Mesendoderm (in vitro differentiated cells): ENCODE results near the gene MTREX.
A peak's percentile ranks its signal among the peaks of the same experiment; 100 is the strongest.
"Not testable (repeated sequence)": the region's sequence is repeated elsewhere in the genome, so short reads cannot be mapped to it uniquely, and the experiment has no call there.

Source experiments
- DNase-seq: peaks from one replicate; pipeline ENCODE4 v3.0.0; 2013
- H2AK5ac ChIP-seq: 2 replicates; pipeline ENCODE4 v1.6.1; 2013; ENCODE audit warnings: low read length, inconsistent platforms
- H2BK120ac ChIP-seq: 2 replicates; pipeline ENCODE4 v1.6.1; 2013; ENCODE audit warnings: low read depth, mild to moderate bottlenecking, low read length, moderate library complexity, mixed read lengths
- H2BK15ac ChIP-seq: replicated peaks from 2 replicates; pipeline ENCODE4 v1.6.1; 2013; ENCODE audit warnings: low read depth, mild to moderate bottlenecking, moderate library complexity
- H2BK5ac ChIP-seq: 2 replicates; pipeline ENCODE4 v1.6.1; 2013; ENCODE audit warnings: low read length, inconsistent platforms
- H3K18ac ChIP-seq: 2 replicates; pipeline ENCODE4 v1.6.1; 2013; ENCODE audit warnings: mild to moderate bottlenecking, low read length, mixed read lengths
- H3K23ac ChIP-seq: one replicate; pipeline ENCODE4 v1.6.1; 2013; ENCODE audit warnings: low read length
- H3K27ac ChIP-seq: 2 replicates; pipeline ENCODE4 v1.5.1; 2013; ENCODE audit warnings: low read depth, mild to moderate bottlenecking, inconsistent platforms, low read length, moderate library complexity
- H3K27me3 ChIP-seq: 2 replicates; pipeline ENCODE4 v1.6.1; 2013; ENCODE audit warnings: low read length, control low read depth, mild to moderate bottlenecking, inconsistent platforms; ENCODE audit not compliant: insufficient read depth, poor library complexity
- H3K36me3 ChIP-seq: 2 replicates; pipeline ENCODE4 v1.6.1; 2013; ENCODE audit warnings: low read length, inconsistent platforms; ENCODE audit not compliant: control insufficient read depth, insufficient read depth
- H3K4ac ChIP-seq: one replicate; pipeline ENCODE4 v1.6.1; 2013; ENCODE audit warnings: low read depth, mild to moderate bottlenecking, low read length, moderate library complexity
- H3K4me1 ChIP-seq: 2 replicates; pipeline ENCODE4 v1.6.1; 2013; ENCODE audit warnings: low read depth, low read length, inconsistent platforms; ENCODE audit not compliant: control insufficient read depth
- H3K4me2 ChIP-seq: 2 replicates; pipeline ENCODE4 v1.6.1; 2013; ENCODE audit warnings: low read length
- H3K4me3 ChIP-seq: 2 replicates; pipeline ENCODE4 v1.5.1; 2013; ENCODE audit warnings: mild to moderate bottlenecking, low read length
- H3K56ac ChIP-seq: one replicate; pipeline ENCODE4 v1.6.1; 2013; ENCODE audit warnings: low read length
- H3K79me1 ChIP-seq: 2 replicates; pipeline ENCODE4 v1.6.1; 2013; ENCODE audit warnings: low read length, inconsistent platforms
- H3K79me2 ChIP-seq: 2 replicates; pipeline ENCODE4 v1.6.1; 2013; ENCODE audit warnings: mild to moderate bottlenecking, low read length; ENCODE audit not compliant: control insufficient read depth, insufficient read depth
- H3K9ac ChIP-seq: 2 replicates; pipeline ENCODE4 v1.6.1; 2013; ENCODE audit warnings: low read length, inconsistent platforms
- H4K5ac ChIP-seq: one replicate; pipeline ENCODE4 v1.6.1; 2013; ENCODE audit warnings: low read length
- H4K8ac ChIP-seq: one replicate; pipeline ENCODE4 v1.6.1; 2013; ENCODE audit warnings: low read depth, mild to moderate bottlenecking, control low read depth, low read length, moderate library complexity
- WGBS: extraction: QIAGEN DNeasy Blood & Tissue Kit; methylation state at CpG from one replicate; pipeline ENCODE4 v1.1.7; 2013; ENCODE audit warnings: low lambda C conversion rate, missing lambda C conversion rate; ENCODE audit not compliant: insufficient coverage; ENCODE audit errors: extremely low coverage; 5-methylcytosine and 5-hydroxymethylcytosine counted together

Gene MTREX

GRCh38 chr5:55316837-55317236, 9.0 kb downstream of the MTREX start:
- DNase-seq: no peak
- Histone ChIP-seq H3K4ac (no peak overlapping the region), H3K56ac (no peak overlapping the region), H2BK120ac (no peak overlapping the region), H3K27me3 (no peaks in the 10 kb centered on the region), H3K9ac (no peak overlapping the region), H2AK5ac (no peak overlapping the region), H3K18ac (no peak overlapping the region), H3K23ac (no peak overlapping the region), H3K79me1 (peaks cover 14% of the 10 kb centered on the region), H3K4me2 (no peak overlapping the region), H3K27ac (no peak overlapping the region), H4K5ac (no peak overlapping the region), H2BK5ac (no peak overlapping the region), H2BK15ac (no peak overlapping the region), H3K36me3 (no peaks in the 10 kb centered on the region), H3K4me1 (peaks cover 6% of the 10 kb centered on the region), H4K8ac (no peak overlapping the region), H3K79me2 (peaks cover 51% of the 10 kb centered on the region), H3K4me3 (no peak overlapping the region)

DNA sequence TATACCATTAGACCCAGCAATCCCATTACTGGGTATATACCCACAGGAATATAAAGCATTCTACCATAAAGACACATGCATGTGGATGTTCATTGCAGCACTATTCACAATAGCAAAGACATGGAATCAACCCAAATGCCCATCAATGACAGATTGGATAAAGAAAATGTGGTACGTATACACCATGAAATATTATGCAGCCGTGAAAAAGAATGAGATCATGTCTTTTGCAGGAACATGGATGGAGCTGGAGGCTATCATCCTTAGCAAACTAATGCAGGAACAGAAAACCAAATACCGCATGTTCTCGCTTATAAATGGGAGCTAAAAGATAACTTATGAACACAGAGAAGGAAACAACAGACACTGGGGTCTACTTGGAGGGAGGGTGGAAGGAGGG, 10.4 kb downstream of the MTREX start:
- not testable (repeated sequence) for H3K27me3 ChIP-seq, H3K4me3 ChIP-seq, H3K36me3 ChIP-seq, H3K9ac ChIP-seq, H2BK15ac ChIP-seq, H2BK120ac ChIP-seq, H3K4ac ChIP-seq, H4K8ac ChIP-seq, H3K4me2 ChIP-seq, H4K5ac ChIP-seq, H2AK5ac ChIP-seq, H2BK5ac ChIP-seq, H3K23ac ChIP-seq, H3K56ac ChIP-seq, H3K27ac ChIP-seq, DNase-seq, H3K18ac ChIP-seq, H3K4me1 ChIP-seq
- WGBS: no CpG with 5 or more reads among the region's 4 CpGs
- Histone ChIP-seq H3K79me2 (peaks cover 39% of the 10 kb centered on the region), H3K79me1 (peaks cover 14% of the 10 kb centered on the region)

- H3K4me1 ChIP-seq: peaks cover 2% of the 10 kb centered on the region
- no peak overlapping the region for H3K9ac ChIP-seq
- DNase-seq: no peak
- no peak overlapping the region for H3K4ac ChIP-seq
- H4K5ac ChIP-seq: no peak overlapping the region
- no peak overlapping the region for H3K4me3 ChIP-seq
- no peak overlapping the region for H3K23ac ChIP-seq
- no peak overlapping the region for H3K56ac ChIP-seq
- H3K27me3 ChIP-seq: no peaks in the 10 kb centered on the region
- H2AK5ac ChIP-seq: no peak overlapping the region
- peaks cover 11% of the 10 kb centered on the region for H3K79me1 ChIP-seq
- peaks cover 31% of the 10 kb centered on the region for H3K79me2 ChIP-seq
- no peak overlapping the region for H2BK15ac ChIP-seq
- no peak overlapping the region for H3K27ac ChIP-seq
- H3K4me2 ChIP-seq: no peak overlapping the region
- no peaks in the 10 kb centered on the region for H3K36me3 ChIP-seq
- no CpG with 5 or more reads among the region's 1 CpG for WGBS
- no peak overlapping the region for H4K8ac ChIP-seq
- no peak overlapping the region for H2BK5ac ChIP-seq
- no peak overlapping the region for H3K18ac ChIP-seq
- H2BK120ac ChIP-seq: no peak overlapping the region
These were observed 11.7 kb downstream of the MTREX start for GRCh38 chr5:55319491-55319890.

DNA sequence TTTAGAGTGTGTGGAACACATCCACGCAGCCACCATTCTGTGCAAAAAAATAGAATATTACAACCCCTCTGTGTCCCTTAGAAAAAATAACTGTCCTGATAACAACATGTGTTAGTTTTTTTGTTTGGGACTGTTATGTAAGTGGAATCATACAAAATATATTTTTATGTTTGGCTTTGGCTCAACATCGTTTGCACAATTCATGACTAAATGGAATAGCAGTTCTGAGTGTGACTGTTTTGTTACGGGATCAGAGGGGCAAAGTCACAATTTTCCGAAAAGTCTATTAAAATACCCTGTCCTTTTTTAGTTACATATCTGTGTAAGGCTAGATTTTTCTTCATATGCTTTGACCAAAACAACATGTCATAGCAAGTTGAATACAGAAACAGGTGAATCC, 12.8 kb downstream of the MTREX start:
- Histone ChIP-seq H3K4ac (no peak overlapping the region), H3K36me3 (no peaks in the 10 kb centered on the region), H3K18ac (no peak overlapping the region), H4K8ac (no peak overlapping the region), H2AK5ac (no peak overlapping the region), H3K4me2 (no peak overlapping the region), H2BK120ac (no peak overlapping the region), H3K79me1 (peaks cover 7% of the 10 kb centered on the region), H3K79me2 (peaks cover 26% of the 10 kb centered on the region), H3K9ac (no peak overlapping the region), H2BK5ac (no peak overlapping the region), H3K56ac (no peak overlapping the region), H3K27me3 (no peaks in the 10 kb centered on the region), H3K4me3 (no peak overlapping the region), H3K4me1 (no peaks in the 10 kb centered on the region), H2BK15ac (no peak overlapping the region), H4K5ac (no peak overlapping the region), H3K23ac (no peak overlapping the region), H3K27ac (no peak overlapping the region)
- WGBS: no CpG with 5 or more reads among the region's 4 CpGs
- no peak for DNase-seq

DNA sequence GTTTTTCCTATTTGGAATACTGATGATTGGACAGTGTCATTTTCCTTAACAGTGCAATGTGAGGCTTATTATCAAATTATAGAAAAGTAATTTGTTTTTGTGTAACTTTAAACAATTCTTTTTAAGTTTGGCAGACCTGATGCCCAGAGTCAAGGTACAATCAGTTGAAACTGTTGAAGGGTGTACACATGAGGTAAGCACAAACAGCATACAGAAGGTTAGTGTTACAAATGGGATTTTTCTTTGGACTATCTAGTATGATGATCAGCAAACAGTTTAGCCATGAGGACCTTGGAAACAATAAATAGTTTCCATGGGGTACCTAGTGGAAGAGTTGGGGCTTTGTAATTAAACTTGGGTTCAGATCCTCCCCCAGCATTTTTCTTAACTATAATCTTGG, 16.2 kb downstream of the MTREX start:
- Histone ChIP-seq H3K4me1 (no peaks in the 10 kb centered on the region), H3K79me2 (peaks cover 11% of the 10 kb centered on the region), H3K4me2 (no peak overlapping the region), H3K56ac (no peak overlapping the region), H2BK120ac (no peak overlapping the region), H3K36me3 (no peaks in the 10 kb centered on the region), H3K27ac (no peak overlapping the region), H2BK15ac (no peak overlapping the region), H3K9ac (no peak overlapping the region), H2AK5ac (no peak overlapping the region), H4K5ac (no peak overlapping the region), H3K27me3 (no peaks in the 10 kb centered on the region), H3K4ac (no peak overlapping the region), H4K8ac (no peak overlapping the region), H2BK5ac (no peak overlapping the region), H3K79me1 (peaks cover 3% of the 10 kb centered on the region), H3K23ac (no peak overlapping the region), H3K4me3 (no peak overlapping the region), H3K18ac (no peak overlapping the region)
- DNase-seq: no peak

GRCh38 chr5:55324815-55325418, 17.1 kb downstream of the MTREX start:
- Histone ChIP-seq H3K4ac (no peak overlapping the region), H2BK5ac (no peak overlapping the region), H3K36me3 (no peaks in the 10 kb centered on the region), H3K4me3 (no peak overlapping the region), H3K56ac (no peak overlapping the region), H3K18ac (no peak overlapping the region), H3K79me2 (peaks cover 5% of the 10 kb centered on the region), H3K27ac (no peak overlapping the region), H4K8ac (no peak overlapping the region), H3K9ac (no peak overlapping the region), H3K23ac (no peak overlapping the region), H2BK15ac (no peak overlapping the region), H3K4me1 (no peaks in the 10 kb centered on the region), H4K5ac (no peak overlapping the region), H3K4me2 (no peak overlapping the region), H3K79me1 (peaks cover 1% of the 10 kb centered on the region), H3K27me3 (no peaks in the 10 kb centered on the region), H2AK5ac (no peak overlapping the region), H2BK120ac (no peak overlapping the region)
- peak; percentile 53 for DNase-seq
- no CpG with 5 or more reads among the region's 1 CpG for WGBS
